ENCODE data around the gene CDH22.

CDH22 gene

DNA sequence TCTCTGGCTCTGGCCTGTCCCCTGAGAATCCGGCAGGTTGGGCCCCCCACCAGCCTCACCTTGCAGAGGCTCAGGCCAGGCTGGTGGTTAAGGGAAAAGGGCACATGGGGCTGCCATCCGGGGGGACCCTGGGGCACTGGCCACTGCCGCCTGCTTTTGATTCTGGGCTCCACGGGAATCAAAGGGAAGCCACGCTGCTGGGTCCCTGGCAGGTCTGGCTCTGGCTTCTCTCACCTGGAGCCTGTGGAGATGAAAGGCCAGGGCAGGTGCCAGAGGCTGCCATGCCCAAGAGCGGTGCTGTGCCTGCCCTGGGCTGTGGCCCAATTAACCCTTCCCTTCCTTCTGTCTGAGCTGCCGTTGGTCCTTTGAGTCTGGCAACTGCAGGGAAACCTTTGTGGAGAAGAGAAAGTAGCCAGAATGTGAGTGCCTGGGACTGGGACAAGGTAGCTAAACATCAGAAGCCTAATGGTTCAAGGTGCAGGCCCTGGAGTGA is 9.4 kb upstream of the CDH22 start:
- DNase-seq = no peak

DNA sequence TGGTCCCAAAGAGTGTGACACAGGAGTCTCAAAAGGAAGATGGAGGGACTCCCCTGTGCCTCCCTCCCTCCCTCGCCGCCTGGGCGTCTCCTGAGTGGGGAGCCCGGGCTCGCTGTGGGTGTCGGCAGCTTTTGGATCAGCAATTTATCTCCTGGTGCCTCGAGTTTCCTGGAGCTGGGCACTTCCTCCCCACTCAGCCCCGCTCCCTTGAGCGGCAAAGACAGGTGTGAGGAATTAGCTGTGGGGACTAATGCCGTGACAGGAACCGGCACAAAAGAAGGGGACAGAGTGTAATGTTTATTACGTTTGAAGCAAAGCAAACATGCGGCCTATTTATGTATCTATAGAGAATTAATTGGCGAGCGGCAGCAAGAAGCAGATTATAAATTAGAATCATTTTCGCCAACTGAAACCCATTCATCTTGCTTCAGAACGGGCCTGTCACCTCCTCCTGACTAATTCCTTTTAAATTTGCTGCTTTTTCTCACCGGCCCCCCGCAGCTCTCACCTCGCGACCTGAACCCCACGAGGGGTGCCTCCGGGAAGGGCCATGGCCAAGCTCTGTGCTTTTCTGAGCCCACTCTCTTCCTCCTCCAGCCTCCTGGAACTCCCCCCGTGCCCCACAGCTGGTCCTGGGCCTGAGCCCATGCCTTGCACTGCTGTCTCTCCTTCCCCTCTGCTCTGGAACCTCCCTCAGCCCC is 8.8 kb upstream of the CDH22 start:
- no peak for DNase-seq

DNA sequence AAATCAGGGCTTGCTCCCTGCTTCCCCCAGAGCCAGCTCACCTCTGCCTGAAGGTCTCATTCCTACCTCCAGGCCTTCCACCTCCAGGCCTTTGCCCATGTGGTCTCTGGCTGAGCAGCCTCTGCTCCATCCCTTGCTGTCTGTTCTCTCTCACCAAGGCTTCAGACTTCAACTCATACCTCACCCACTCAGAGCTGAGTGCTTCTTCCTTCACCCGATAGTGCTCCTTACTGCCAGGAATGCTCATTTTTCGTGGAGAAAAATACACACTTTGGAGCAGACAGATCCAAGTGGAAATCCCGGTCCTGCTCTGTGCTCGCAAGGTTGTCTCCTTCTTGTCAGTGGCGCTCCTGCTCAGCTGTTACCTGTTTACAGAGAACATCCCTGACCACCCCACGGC is 7.0 kb upstream of the CDH22 start:
- DNase-seq = no peak

DNA sequence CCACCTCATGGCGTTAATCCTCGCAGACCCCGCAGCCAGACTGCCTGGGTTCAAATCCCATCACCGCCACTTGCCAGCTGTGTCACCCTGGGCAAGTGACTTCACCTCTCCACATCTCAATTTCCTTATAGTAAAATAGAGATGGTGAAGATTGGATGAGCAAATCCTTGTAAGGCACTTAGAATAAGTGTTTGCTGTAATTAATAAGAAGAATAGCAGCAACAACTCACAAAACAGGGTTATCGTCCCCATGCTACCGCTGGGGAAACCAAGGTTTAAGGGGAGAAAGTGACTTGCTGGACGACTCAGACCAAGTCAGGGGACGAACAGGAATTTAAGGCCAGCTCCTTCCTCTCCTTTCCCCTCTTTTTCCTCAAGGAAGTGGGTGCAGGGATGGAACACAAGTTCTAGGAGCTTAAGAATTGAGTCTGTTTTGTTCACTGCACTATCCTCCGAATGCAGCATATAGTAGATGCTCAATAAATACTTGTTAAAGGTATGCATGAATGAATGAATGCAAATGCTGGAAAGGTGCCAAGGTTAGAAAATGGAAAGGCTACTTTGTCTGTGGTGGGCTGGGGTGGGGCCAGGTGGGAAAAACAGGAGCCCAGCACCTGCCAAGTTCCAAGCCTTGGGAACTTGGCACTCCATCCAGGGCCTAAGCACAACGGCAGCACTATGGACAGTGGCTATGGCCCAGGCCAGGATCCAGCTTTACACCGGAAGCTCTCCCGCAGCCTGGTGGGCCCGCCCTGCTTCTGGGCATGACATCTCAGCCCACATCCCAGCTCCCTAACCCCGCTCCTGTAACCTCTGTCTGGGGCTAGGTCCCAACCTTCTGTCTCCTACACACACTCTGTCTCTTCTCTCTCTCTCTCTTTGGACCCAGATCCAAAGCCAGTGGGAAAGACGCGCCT is 4.9 kb upstream of the CDH22 start:
- no peak for DNase-seq

DNA sequence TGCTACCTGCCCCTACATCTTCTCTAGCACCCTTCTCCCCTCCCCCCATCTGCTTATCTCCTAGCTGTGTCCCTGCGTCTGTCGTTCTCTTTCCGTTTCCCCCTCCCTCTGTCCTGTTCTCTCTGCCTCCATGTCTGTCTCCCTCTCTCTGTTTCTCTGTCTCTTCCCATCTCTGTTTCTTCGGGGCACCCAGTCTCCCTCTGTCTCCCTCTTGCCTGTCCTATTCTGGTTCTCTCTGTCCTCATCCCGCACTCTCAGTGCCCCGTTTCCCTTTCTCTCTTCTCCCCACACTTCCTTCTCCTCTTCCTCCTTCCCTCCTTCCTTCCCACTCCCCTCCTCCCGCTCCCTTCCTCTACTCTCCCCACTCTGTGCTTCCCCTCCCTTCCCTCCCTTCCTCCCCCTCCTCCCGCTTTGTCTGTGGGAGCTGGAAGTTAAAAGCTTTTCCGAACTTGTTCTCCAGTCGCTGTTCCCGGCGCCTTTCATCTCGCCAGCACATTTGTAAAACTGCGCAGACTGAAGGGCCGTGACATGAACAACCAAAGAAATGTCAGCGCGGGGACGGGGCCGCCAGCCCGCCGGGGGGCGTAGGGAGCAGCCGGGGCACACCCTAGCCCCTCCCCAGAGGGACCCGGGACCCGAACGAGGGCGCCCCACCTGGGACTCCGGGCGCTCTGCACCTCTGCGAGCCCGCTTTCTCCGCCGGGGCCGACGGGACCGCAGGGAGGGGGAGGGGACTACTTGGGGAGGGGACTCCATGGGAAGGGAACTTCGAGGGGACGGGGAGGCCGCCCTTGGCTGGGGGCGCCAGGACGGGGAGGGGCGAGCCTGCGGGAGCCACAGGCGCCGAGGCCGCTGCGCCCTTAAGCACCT is 4.0 kb upstream of the CDH22 start:
- no peak for DNase-seq

DNA sequence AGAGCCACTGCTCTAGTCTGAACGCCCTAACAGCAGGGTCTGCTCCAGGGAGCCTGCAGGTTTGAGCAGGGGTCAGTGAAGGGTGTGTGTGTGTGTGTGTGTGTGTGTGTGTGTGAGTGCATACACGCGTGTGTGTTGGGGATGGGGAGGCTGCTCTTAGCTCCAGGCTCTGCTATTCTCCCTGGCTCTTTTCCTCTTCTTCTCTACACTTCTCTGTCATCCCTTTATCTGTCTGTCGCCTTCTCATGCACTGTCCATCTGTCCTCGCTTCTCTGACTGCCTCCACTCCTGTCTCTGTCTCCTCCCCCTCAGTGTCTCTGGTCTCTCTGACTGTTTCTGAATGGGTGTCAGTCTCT is 3.4 kb upstream of the CDH22 start:
- no peak for DNase-seq

DNA sequence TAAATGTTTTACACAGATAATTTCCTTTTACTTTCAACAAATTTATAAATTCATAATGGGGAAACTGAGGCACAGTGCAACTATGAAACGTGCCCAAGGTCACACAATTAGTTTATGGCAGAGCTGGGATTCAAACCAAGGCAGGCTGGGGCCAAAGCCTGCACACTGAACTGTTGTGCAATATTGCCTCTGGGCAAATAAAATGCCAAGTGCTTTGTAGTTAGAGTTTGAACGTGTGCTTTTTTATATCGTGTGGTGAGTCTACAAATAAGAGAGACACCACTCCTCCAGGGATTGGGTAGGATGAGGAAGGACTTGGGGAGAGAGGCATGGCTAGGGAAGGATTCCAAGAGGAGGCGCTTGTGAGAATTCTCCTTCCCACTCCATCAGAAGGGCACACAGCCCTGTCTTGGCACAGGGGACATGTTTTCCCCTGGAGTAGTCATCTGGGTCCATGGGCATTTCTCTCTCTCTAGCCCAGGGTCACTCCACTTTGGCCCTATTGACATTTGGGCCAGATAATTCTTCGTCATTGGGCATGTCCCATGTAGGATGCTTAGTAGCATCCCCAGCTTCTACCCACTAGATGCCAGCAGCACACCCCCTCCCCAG is 2.8 kb upstream of the CDH22 start:
- DNase-seq = no peak

DNA sequence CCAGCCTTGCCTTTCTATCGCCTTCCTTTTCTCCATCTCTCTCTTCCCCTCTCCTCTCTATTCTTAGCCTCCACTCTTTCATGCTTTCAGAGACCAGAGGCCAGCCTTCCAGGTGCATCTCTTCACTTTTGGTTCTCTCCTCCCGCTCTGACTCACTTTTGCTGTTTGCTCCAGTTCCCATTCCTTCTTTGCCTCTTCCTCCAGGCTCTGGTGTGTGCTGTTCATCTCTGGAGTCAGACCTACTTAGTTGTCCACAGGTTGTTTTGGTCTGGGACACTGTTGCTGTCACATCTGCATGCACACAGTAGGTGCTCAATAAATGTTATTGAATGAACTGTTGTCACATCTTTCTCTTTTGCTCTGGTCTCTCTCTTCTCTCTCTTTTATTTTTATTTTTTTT is 1.6 kb upstream of the CDH22 start:
- DNase-seq = no peak

DNA sequence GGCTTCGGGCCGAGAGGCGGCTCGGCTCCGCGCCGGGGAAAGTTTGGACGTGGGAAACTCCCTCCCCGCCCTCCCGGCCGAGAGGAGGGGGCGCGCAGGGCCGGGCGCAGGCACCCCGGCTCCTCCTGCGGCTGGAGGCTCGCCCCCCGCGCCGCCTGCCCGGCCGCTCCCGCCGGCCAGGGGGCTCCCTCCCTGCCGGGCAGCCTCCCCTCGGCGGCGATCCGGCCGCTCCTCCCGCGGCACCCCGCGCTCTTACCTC is 370 bp downstream of the CDH22 start:
- no peak for DNase-seq

DNA sequence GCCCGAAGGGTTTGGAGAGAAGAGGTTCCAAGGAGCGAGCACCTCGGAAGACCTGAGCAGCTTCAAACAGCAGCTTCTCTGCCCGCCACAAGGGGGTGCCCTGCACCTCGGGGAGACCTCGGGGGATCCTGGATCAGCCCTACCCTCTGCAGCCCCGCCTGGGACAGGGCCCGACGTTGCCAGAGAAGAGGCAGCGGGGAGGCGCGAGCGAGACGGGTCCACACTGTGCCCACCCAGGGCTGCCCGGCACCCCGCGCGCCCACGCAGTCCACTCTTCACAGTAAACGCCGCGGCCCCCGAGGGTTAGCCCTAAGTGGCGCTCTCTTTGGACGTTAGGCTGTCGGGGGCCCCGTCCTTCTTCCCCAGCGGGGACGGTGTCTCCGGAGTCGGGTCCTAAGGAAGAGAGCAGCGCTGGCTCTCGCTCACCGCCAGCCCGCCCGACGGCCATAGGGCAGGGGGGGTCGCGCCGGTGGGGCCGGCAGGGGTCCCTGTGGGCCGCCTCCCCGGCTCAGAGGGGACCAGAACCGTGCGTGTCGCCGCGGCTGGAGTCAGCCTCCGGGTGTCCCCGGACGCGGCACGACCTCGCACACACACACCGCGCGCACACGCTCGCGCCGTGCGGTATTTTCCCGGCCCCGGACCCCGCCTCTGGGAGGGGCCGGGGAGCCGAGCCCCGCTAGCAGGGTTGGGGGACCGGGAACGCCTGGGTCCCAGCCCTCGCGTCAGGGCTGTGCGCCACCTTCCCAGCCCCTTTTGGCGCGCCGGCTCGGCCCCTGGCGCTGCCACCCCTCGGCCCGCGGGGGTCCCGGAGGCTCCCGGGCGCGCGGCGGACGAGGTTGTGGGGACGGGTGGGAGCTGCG is 929 bp downstream of the CDH22 start:
- DNase-seq = peak; percentile 56

DNA sequence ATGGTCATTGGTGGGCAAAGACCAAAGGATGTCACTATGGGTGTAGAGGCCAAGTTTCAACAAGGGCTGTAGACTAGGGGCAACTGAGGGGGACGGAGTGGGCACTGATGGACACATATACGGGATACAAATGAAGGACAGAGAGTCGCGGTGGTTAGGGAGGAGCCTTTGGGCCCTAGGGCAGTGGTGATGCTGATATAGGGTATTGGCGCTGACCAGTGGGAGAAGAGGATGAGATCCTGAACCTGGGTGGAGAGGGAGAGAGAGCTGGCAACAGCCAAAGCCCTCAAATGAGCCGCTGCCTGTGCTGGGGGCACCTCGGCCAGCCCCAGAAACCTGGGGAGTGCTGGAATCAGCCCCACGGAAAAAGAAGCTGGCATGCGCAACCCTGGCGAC is 1.6 kb downstream of the CDH22 start:
- no peak for DNase-seq

DNA sequence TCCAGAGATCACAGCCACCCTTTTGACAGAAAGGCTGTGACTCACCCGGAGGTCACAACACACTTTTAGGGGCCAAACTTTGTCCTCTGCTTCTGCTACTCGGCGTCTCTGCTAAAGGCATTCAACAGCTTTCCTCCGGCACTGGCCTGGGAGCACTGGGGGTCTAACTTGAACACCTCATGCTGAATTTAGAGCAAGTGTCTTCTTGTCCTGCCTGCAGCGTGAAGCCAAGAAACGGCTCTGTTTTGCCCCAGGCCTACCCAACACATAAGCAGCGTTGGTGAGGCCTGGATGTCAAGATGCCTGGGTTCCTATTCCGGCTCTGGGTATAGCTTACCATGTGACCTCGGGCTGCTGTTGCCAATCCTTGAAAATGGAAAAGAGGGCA is 2.3 kb downstream of the CDH22 start:
- DNase-seq = no peak

DNA sequence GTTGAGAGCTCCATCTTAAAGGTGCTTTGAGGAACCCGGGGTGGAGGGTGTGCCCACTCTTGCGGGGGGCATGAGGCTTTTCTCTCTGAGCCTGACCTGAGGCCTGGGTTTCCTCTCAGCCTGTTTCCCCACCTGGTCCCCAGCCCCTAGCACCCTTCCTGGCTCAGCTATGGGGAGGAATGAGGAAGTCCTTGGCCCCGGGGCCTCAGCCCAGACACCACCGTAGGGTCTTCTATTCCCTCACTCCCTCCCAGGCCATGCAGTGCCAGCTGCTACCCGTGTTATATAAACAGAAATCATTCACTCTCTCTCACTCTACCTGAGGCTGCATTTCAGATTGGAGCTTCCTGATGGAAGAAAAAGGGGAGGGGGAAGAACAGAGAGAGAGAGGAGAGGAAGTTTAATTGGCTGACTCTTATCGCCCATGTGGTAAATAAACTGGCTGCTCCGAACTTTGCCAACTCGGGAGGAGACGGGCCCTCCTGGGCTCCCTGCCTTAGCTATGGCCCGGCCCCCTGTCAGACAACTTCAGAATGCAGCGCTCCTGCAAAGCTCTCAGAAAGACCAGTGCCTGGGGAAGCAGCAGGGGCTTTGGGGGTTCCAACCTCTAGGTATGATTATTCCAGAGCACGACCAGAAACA is 2.8 kb downstream of the CDH22 start:
- no peak for DNase-seq

DNA sequence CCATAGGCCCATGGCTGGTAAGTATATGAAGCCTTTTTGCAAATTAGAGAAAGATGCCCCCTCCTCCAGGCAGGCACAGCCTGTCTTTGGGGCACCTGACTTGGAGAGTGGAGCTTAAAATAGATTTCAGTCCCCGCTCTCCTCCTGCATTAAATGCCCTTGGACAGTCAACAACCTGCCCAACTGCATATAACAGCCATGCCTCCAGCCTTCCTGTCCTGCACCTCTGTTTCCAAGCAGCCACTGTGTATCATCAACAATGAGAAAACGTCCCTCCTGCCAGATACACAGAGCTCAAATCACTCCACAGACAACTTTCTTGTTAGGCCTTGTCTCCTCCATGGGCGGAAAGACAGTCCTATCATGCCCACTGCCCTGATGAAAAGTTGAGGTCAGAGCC is 3.4 kb downstream of the CDH22 start:
- no peak for DNase-seq

DNA sequence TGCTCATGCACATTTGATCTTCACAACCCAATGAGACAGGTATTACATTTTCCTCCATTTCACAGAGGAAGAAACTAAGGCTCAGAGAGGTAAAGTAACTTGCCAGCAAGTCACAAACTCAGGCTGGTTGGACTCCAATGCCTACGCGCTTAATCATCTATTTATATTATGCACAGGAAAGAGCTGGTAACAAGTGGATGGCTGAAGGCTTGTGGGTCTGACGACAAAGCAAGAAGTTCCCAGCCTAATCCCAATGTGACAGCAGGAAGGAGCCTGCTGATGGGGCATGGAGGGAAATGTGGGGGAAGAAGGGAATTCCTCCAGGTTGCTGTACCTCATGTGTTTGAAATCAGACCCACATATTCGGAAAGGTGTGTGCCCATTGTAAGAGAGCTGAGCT is 3.9 kb downstream of the CDH22 start:
- no peak for DNase-seq

DNA sequence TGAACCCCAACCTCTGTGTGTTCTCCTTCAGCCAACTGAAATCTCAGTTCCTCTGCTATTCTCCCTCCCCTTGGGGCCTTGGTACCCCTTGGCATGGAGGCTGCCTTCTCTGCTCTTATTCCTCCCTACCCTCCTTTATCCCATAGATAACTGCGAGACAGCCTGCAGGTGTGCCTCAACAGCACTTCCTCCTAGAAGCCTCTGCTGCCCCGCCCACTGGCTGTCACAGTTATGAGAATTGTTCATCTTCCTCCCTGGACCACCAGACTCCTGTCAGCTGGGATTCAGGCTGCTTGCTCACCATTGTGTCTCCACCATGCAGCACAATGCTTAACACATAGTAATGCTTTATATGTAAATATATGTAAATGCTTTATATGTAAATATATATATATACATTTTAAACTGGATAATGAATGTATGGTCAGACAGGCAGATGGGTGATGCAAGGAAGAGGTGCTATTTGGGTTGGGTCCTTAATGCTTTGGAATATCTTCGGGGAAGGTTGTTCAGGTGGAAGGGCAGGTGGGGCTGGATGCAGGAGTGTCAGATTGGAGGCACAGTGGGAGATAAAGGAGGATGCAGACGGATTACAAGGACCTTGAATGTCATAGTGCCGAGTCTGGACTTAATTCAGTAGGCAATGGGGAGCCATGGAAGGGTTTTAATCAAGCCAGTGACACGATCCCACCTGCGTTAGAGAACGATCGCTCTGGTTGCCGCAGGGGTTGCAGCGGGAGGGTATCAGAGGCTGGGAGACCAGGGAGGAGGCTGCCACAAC is 4.9 kb downstream of the CDH22 start:
- no peak for DNase-seq

DNA sequence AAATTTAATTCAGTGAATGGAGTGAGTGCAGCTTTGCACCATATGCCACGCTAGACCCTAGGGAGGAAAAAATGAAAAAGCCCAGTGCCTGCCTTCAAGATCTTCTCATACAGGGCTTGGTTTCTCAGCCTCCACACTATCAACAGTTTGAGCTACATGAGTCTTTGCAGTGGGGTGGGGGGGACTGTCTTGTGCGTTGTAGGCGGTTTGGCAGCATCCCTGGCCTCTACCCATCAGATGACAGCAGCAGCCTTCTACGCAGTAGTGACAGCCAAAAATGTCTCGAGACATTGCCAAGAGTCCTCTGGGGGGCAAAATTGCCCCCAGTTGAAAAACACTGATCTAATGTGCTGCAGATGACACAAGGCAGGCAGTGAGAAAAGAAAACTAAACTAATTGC is 6.2 kb downstream of the CDH22 start:
- no peak for DNase-seq

DNA sequence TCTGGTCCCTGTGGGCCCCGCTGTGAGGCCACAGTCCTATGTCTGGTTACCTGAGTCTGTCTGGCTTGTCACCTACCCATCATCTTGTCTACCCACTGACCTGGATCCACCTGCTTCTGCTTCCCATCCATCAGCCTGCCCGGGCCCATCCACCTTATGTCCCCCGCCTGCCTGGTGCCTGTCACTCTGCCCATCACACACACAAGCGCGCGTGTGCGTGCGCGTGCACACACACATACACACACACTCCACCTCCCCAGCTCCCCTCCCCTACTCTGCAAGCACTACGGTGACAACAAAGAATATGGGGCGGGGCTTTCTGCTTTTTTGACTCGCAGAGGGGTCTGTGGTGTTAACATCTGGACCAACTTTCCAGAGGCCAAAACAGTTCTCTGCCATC is 8.0 kb downstream of the CDH22 start:
- DNase-seq = no peak

DNA sequence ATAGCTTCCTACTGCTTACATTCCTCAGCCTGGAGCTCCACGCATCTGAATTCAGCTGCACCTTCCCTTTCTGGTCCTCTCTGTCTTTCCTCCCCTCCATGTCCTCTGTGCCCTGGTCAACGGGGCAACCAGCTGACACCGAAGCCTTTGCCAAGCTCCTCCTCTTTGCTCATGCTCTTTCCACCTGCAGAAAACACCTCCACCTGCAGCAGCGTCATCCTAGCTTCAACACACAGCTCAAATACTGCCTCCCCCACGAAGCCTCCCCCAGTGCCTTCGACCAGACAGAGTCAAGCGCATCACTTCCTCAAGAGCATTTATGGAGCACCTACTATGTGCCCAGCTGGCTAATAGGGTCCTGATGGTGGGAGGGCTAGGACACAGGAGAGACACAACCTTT is 9.2 kb downstream of the CDH22 start:
- no peak for DNase-seq

DNA sequence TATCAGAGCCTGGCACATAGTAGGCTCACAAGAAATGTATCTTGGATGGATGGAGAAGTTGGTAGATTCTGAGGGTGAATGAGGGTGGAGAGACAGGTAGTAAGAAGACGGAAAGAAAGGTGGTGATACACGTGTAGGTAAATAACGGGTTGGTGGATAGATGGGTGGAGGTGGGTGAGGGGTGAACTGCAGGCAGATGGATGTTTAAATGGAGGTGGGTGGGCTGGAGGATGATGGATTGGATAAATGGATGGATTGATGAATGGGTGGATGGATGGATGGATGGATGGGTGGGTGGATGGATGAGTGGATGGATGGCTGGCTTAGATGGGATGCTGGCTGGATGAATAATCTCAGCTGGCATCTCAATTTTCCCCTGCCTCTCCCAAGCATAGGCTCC is 9.9 kb downstream of the CDH22 start:
- no peak for DNase-seq

Data from effector CD8-positive, alpha-beta T cell (primary cell).